ENCODE measurements around the gene PHOX2A.

The PHOX2A gene

GRCh38 chr11:72253392-72253791, 9.4 kb upstream of the PHOX2A start:
- Histone ChIP-seq H3K36me3 (ENCODE audit: low read length) (no peaks in the 10 kb centered on the region), H3K27me3 (ENCODE audit: low read length) (no peaks in the 10 kb centered on the region), H2AFZ (ENCODE audit: low read depth, low read length, severe bottlenecking) (no peak overlapping the region), H3K27ac (ENCODE audit: low read depth, low read length) (no peak overlapping the region), H3K4me2 (ENCODE audit: low read depth, low read length, poor library complexity, severe bottlenecking) (no peak overlapping the region), H3K9me2 (replicated peaks; ENCODE audit: insufficient read depth, low read length) (no peaks in the 10 kb centered on the region), H3K9me3 (ENCODE audit: insufficient read depth, low read length) (no peaks in the 10 kb centered on the region), H4K20me1 (ENCODE audit: low read depth, low read length) (no peaks in the 10 kb centered on the region), H3K4me3 (ENCODE audit: insufficient read depth, low read length, poor library complexity, severe bottlenecking) (no peak overlapping the region), H3K79me2 (ENCODE audit: insufficient read depth, low read length) (no peaks in the 10 kb centered on the region), H3K9ac (ENCODE audit: low read length) (no peak overlapping the region), H3F3A (ENCODE audit: insufficient read depth) (no peaks in the 10 kb centered on the region)
- no peak for TF ChIP-seq EZH2phosphoT487 (conservative IDR thresholded peaks at IDR 0.05; ENCODE audit: low read length)
- TF ChIP-seq, protein P1, sequence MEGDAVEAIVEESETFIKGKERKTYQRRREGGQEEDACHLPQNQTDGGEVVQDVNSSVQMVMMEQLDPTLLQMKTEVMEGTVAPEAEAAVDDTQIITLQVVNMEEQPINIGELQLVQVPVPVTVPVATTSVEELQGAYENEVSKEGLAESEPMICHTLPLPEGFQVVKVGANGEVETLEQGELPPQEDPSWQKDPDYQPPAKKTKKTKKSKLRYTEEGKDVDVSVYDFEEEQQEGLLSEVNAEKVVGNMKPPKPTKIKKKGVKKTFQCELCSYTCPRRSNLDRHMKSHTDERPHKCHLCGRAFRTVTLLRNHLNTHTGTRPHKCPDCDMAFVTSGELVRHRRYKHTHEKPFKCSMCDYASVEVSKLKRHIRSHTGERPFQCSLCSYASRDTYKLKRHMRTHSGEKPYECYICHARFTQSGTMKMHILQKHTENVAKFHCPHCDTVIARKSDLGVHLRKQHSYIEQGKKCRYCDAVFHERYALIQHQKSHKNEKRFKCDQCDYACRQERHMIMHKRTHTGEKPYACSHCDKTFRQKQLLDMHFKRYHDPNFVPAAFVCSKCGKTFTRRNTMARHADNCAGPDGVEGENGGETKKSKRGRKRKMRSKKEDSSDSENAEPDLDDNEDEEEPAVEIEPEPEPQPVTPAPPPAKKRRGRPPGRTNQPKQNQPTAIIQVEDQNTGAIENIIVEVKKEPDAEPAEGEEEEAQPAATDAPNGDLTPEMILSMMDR (IDR thresholded peaks at IDR 0.05; ENCODE audit: insufficient read depth, low read length, poor library complexity, severe bottlenecking): no peak

- Histone ChIP-seq H3K9ac (ENCODE audit: low read length) (no peak overlapping the region), H3K9me2 (replicated peaks; ENCODE audit: insufficient read depth, low read length) (no peaks in the 10 kb centered on the region), H3K36me3 (ENCODE audit: low read length) (no peaks in the 10 kb centered on the region), H3K4me3 (ENCODE audit: insufficient read depth, low read length, poor library complexity, severe bottlenecking) (no peak overlapping the region), H3K79me2 (ENCODE audit: insufficient read depth, low read length) (no peaks in the 10 kb centered on the region), H3K27me3 (ENCODE audit: low read length) (no peaks in the 10 kb centered on the region), H3K9me3 (ENCODE audit: insufficient read depth, low read length) (no peaks in the 10 kb centered on the region), H3F3A (ENCODE audit: insufficient read depth) (no peaks in the 10 kb centered on the region), H2AFZ (ENCODE audit: low read depth, low read length, severe bottlenecking) (no peak overlapping the region), H4K20me1 (ENCODE audit: low read depth, low read length) (no peaks in the 10 kb centered on the region), H3K4me2 (ENCODE audit: low read depth, low read length, poor library complexity, severe bottlenecking) (no peak overlapping the region), H3K27ac (ENCODE audit: low read depth, low read length) (no peak overlapping the region)
- TF ChIP-seq EZH2phosphoT487 (conservative IDR thresholded peaks at IDR 0.05; ENCODE audit: low read length): no peak
- TF ChIP-seq, protein P1 (IDR thresholded peaks at IDR 0.05; ENCODE audit: insufficient read depth, low read length, poor library complexity, severe bottlenecking): no peak
Measured at GRCh38 chr11:72251614-72252013, 7.6 kb upstream of the PHOX2A start.

DNA sequence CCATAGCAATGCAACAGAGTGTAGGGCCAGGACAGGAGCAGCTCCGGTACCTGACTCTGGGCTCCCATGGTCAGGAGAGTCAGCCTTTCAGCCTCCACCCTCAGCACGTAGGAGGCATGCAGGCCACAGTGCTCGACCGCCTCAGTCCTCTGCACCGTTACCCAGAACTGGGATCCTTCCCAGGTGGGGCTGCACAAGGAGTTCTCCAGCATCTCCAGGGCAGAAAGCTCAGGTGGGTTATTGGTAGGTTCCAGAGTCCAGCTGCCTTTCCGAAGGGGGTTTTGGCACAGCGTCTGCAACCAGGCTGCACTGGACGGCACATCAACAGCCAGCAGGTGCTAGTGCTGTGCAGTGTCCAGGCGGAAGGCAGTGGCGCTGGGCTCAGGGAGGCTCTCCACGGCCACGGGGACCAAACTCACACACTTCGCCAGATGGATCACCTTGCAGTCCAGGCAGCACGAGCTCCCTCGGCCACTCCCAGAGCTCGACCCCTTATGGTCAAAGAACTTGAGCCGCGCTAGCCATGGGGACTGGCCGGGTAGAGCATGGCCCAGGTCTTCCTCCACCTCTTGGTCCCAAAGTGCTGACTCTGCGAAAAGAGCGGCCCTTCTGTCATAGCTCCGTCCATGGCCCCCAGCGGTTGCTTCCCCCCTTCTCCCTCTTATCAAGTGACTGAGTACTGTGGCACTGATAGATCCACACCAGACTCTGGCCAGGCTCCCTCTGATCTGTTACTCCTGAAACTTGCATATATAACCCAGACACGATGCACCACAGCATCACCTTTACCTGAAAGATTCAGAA, 6.9 kb upstream of the PHOX2A start:
- no peaks in the 10 kb centered on the region for H3K79me2 ChIP-seq (ENCODE audit: insufficient read depth, low read length)
- H3K9me2 ChIP-seq (replicated peaks; ENCODE audit: insufficient read depth, low read length): no peaks in the 10 kb centered on the region
- no peak overlapping the region for H3K4me2 ChIP-seq (ENCODE audit: low read depth, low read length, poor library complexity, severe bottlenecking)
- no peaks in the 10 kb centered on the region for H3K36me3 ChIP-seq (ENCODE audit: low read length)
- H3K4me3 ChIP-seq (ENCODE audit: insufficient read depth, low read length, poor library complexity, severe bottlenecking): no peak overlapping the region
- H3K9me3 ChIP-seq (ENCODE audit: insufficient read depth, low read length): no peaks in the 10 kb centered on the region
- TF ChIP-seq, protein P1 (IDR thresholded peaks at IDR 0.05; ENCODE audit: insufficient read depth, low read length, poor library complexity, severe bottlenecking): no peak
- H3F3A ChIP-seq (ENCODE audit: insufficient read depth): no peaks in the 10 kb centered on the region
- H3K27me3 ChIP-seq (ENCODE audit: low read length): no peaks in the 10 kb centered on the region
- H2AFZ ChIP-seq (ENCODE audit: low read depth, low read length, severe bottlenecking): no peak overlapping the region
- H4K20me1 ChIP-seq (ENCODE audit: low read depth, low read length): no peaks in the 10 kb centered on the region
- no peak overlapping the region for H3K9ac ChIP-seq (ENCODE audit: low read length)
- no peak overlapping the region for H3K27ac ChIP-seq (ENCODE audit: low read depth, low read length)

Measured in SU-DHL-6 (cell line).